Measurements from ENCODE around the gene MSH5.

Gene MSH5

DNA sequence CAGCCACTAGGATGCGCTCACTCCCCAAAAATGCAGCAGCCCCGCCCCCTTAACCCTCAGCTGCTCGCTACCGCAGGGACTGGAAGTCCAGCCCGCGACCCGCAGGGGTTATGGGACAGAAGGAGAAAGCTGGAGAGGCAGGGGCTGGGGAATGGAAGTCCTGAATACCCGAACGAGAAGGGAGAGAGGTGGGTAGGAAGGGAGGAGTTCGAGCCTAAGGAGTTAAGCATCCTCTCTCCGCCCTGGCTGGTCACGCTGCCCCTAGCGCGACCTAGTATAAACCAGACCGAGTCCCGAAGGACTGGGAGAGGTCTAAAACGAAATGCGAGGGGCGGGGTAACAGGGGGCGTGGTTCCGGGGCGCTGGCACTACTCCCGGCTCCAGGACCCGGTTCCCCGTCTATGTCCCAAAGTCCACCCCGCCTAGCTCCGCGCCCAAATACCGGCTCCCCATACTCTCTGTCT is 10.3 kb upstream of the MSH5 start:
- peak; percentile 58 for DNase-seq (ENCODE audit: low read depth, low spot score)

DNA sequence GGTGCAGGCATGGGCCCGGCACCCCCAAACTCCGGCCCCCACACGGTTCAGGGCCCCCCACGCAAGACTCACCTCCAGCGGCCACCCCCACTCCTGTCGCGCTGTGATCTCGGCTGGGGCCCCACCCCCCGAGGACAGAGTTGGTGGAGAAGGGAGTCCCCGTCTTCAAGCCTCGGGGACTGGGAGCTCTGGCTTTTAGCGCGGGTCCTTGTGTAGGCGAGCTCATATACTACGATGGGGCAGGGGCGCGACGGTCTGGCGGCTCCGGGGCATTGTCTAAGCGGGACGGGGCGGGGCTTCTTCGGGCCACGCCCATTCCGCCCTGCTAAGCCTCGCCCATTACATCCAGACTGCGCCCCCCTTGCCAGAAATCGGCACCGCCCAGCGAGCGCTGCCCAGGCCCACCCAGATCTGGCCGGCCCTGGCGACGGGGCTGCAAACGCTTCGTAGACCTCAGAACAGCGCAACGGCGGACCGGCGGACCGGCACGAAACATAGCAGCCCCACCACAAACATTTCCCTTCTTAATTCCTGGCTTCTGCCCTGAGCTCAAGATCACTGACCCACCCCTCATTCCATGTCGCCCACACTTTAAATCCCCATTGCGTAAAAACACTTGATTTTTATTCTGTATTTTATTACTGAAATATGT is 9.7 kb upstream of the MSH5 start:
- no peak for DNase-seq (ENCODE audit: low read depth, low spot score)

DNA sequence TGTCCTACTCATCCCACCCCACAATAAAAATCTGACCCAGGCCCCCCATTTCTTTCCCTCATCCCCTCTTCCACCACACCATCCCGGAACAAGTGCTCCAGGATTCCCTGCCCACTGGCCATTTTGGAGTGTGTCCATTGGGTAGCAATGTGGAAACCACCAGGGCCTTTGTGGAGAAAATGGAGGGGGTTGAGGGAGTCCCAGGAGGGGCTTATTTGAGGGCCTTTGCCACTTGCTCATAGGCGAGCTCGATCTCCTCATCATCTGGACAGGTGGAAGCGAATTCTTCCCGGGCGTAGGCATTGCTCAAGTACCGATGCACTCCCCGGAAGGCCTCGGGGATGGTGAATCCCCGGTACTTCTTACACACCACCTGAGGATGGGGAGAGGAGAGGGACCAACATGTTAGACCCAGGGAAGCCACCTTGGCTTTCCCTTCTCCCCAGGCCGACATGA is 9.1 kb upstream of the MSH5 start:
- no peak for DNase-seq (ENCODE audit: low read depth, low spot score)

DNA sequence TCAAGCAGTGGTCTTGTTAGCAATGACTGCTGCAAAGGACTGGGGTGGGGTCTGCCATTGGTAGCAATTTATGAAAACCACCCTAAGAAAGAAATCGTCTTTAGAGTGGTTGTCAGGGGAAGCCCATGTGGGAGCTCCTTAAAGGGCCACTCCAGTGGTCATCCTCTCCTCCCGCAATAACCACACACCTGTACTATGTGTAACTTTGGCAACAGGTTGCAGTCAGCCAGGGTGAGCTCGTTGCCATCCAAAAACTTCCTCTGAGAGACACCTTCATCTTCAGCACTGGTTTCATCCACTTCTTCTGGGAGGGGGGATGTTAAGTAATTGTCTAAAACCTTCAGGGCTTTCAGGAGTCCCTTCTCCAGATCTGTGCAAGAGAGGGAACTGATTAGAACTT is 7.8 kb upstream of the MSH5 start:
- DNase-seq (ENCODE audit: low read depth, low spot score) = no peak

DNA sequence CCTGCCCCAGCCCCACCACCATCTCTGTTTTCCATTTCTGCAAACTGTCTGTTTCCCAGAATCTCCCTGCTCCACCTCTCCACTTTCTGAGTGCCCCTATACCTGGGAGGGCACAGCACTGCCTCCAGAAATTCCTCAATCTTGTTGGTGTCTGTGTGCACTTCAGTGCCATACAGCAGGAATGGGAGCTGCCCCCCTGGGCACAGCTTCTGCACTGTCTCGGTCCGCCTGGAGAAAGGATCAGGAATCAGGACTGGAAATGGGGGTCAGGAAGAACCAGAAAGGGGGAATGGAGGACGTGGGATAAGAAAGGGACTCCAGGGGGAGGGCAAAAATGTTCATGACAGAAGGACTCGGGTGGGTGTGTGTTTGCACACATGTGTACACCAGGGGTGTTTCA is 6.1 kb upstream of the MSH5 start:
- DNase-seq (ENCODE audit: low read depth, low spot score) = no peak

DNA sequence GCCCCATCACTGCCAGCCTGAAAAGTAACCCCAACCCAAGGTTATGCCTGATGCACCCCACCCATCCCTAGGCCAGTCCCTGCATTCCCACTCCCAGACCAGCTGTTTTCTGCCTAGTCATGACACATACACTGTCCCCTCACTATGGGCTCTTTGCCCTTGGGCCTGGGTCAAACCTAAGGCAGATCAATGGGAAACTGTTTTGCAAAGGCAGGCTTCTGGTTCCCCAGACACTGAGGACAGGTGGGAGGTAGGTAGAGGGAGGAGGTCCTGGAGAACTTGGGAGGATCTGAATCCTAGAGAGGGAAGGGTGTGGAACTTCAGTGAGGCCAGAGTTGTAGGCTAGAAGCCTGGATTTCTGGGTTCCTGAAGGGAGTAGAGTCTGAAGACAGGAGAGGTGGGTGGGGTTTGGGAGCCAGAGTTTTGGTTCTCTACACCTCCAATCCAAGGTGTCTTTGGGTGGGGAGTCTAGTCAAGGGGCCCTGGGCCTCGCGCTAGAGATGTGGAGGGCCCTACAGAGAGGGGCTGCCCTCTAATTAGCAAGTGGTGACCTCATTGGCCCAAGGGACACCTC is 5.5 kb upstream of the MSH5 start:
- no peak for DNase-seq (ENCODE audit: low read depth, low spot score)

DNA sequence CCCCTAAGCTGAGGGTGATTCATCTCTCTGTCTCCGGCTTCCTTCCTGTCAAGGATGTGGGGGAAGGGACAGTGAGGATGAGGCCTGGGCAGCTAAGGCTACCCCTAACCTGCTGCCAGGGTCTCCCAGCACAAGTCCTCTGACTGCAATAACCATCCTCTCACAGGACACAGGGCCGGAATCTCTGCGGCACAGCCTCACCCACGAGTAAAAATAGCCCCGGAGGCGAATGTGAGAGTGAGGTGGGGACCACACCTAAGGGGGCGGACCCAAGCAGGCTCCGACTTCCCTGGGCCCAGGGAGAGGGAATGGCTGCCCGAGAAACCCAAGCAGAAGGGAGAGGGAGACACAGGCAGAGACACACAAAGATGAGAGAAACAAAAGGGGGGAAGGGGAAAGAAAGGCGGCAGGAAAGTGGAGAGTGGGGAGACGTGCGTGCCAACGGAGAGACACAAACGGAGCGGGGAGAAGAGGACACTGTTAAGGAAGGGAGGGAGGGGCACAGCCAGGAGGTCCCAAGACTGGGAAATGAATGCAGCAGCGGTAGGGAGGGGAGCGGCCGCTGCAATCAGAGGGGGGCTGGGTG is 4.9 kb upstream of the MSH5 start:
- DNase-seq (ENCODE audit: low read depth, low spot score) = peak; percentile 39

DNA sequence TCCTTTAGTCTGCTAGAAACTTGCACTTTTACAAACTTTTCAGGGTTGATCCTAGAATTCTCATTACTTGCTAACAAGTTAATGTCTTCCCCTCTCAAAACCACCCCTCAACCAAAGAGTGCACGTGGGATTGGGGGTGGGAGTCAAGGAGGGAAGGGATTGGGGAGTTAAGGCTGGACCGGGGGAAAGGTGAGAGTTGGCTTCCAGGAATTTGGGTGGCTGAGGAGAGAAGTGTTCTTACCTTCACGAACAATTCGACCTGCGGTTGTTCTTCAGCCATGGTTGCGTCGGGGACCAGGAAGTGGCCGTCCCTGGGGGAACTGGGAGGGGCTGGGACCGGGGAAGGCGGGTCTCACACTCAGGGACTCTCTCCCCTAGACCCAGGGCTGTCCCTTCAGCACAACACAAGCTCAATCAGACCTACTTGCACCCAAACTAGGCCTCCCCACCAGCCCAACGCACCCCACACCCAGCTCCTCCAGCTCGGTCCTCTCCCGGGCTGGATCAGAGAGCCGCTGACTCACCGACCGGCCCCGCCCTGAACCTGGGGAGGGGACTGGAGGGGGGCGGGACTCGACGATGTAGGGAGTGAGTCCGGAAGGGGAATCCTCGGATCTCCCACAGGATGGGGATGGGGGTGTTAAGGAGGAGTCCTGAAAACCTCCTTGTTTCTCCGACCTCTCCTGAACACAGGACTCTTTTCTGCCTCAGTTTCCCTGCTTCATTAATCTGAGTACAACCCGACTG is 3.6 kb upstream of the MSH5 start, which contains the start of gene CLIC1:
TSS of gene CLIC1 (minus strand) at position 510 of the 747 bp plus-strand sequence. CDS start at position 280, 230 bp downstream.
- DNase-seq (ENCODE audit: low read depth, low spot score) = peak; percentile 52

DNA sequence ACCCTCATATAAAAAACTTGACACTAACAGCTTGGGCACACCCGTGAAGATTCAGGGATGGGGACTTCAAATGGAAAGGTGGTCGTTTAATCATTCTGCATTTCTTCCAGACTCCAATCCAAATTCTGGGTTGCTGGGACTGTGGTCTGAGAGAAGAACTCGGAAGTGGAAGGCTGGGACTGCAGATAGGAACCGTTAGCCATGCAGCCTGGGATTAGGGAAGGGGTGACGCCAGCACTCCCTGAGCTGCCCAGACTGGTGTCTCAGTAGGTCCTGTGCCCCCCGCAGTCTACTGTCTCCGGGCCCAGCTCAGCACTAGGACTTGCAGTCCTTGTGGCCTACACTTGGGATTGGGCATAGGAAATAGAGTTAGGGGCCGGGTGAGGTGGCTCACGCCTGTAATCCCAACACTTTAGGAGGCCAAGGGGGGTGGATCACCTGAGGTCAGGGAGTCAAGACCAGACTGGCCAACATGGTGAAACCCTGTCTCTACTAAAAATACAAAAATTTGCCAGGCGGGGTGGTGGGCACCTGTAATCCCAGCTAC is 3.0 kb upstream of the MSH5 start:
- no peak for DNase-seq (ENCODE audit: low read depth, low spot score)

DNA sequence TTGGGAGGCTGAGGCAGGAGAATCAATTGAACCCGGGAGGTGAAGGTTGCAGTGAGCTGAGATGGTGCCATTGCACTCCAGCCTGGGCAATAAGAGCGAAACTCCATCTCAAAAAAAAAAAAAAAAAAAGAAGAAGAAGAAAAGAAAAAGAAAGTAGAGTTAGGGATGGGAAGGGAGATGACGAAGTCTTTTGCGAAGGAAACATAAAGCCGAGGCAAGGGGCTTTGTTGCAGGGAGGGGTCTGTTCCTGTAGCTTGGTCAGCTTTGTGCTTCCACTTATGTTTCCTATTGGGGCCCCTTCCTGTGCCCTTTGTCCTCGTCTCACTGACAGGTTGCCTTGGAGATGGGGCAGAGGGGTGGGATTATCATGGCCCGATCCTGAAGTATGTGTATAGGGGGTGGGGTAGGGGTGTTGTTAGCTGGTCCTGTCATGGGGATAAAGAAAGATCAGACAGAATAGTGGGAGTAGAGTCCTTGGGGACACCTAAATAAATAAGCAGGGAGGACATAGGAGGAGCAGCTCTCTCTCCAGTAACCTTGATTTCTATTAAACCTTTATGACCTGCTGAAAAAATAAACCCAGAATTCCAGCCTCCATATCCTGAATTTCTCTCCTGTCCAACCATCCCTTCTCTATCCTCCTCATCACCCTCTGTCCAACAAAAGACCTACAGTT is 2.4 kb upstream of the MSH5 start:
- no peak for DNase-seq (ENCODE audit: low read depth, low spot score)

DNA sequence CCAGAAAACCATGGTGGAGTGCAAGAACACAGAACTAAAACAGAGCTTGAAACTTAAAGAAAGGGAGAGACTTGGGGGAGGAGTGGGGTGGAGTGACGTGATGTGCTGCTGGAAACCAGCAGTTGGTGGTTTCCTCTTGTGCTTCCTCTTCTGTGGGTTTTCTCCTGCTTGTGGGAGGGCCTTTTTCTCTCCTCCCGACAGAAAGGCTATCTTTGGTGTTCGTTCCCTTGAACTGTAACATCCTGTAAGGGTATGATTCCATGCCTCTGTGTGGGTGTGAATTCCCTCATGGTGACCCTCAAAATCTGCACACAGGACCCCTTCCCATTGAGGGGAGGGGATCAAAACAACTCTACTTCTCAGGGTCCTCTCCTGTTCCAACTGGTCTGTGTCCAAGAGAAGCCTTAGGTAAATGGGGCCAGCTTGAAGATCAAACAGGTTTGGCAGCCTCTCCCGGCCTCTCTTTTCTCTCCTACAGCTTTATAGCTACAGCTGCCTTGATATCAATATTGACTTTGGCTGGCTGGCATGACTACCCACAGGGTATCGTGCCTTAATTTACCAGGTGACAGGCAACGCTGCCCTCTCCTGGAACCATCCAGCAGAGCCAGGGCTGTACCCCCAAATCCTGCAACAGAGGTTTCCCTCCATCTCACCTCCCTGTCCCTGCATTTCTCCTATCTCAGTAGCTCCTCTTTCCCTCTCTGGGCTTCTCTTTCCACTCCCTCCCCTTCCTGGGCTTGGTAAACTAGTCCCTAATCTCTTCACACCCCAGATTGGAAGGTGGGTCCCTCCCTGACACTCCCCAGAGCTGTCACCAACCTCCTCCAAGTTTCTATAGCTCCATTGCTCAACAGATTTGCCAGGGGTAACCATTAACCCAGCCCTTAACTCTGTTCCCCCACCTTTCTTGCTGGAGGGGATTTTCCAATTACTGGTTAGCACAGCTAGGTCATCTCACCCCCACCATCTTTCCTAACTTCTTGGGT is 1.5 kb upstream of the MSH5 start:
- peak; percentile 48 for DNase-seq (ENCODE audit: low read depth, low spot score)

DNA sequence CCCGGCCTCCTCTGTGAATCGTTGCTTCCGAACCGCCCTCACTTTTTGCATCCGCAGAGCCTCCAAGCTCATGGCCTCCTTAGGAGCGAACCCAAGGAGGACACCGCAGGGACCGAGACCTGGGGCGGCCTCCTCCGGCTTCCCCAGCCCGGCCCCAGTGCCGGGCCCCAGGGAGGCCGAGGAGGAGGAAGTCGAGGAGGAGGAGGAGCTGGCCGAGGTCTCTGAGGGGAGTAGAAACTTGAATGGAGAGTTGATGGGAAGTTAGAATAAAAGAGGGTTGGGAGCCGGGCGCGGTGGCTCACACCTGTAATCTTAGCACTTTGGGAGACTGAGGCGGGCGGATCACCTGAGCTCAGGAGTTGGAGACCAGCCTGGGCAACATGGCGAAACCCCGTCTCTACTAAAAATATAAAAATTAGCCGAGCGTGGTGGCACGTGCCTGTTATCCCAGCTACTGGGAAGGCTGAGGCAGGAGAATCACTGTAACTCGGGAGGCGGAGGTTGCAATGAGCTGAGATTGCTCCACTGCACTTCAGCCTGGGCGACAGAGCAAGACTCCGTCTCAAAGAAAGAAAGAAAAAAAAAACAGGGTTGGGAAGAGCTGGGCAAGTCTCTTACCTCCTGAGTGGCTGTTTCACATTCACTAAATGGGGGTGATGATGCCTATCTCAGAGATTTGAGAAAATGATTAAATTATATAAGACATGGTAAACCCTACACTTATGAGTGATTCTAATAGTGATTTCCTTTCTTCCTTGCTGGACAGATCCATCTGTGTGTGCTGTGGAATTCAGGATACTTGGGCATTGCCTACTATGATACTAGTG is 805 bp downstream of the MSH5 start:
- no peak for DNase-seq (ENCODE audit: low read depth, low spot score)

DNA sequence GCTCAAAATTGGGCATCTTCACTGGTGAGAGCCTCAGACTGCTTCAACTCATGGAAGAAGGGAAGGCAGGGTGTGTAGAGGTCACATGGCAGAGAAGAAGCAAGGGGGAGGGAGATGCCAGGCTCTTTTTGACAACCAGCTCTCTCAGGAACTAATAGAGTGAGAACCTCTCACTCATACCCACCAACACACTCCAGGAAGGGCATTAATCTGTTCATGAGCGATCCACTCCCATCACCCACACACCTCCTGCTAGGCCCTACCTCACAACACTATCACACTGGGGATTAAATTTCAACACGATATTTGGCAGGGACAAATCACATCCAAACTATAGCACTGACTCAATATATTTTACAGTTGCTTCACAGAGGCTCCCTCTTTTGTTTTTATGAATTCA is 2.0 kb downstream of the MSH5 start:
- DNase-seq (ENCODE audit: low read depth, low spot score) = no peak

DNA sequence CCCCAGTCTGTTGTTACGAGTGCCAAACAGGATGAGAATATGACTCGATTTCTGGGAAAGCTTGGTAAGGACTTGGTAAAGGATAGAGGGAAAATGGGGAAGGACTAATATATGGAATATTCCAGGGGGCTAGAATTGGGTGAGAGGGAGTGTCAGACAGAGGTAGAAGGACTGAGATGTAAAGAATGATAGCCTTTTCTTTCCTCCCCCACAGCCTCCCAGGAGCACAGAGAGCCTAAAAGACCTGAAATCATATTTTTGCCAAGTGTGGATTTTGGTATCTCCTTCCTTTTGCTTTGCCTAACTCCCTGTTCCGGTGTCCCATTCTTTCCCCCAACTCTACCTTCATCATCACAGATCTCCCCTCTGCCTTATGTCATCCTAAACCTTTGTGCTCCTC is 3.1 kb downstream of the MSH5 start:
- DNase-seq (ENCODE audit: low read depth, low spot score) = no peak

DNA sequence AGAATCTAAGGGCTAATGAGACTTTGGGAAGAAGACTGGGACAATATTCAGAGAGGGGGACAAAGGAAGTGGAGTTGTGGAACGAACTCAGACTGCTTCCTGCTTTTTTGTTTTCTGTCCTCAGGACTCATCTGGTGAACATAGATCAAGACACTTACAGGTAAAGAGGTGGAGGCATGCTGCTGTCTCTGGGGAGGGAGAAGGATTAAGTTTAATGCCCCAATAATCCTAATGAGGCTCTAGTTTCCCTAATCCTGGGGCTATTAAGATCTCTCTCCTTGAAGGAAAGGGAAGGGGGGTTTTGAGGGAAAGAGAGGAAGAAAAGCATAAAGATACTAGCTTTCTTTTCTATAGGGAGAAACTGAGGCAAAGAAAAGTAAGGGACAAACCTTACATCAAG is 4.6 kb downstream of the MSH5 start:
- DNase-seq (ENCODE audit: low read depth, low spot score) = no peak

DNA sequence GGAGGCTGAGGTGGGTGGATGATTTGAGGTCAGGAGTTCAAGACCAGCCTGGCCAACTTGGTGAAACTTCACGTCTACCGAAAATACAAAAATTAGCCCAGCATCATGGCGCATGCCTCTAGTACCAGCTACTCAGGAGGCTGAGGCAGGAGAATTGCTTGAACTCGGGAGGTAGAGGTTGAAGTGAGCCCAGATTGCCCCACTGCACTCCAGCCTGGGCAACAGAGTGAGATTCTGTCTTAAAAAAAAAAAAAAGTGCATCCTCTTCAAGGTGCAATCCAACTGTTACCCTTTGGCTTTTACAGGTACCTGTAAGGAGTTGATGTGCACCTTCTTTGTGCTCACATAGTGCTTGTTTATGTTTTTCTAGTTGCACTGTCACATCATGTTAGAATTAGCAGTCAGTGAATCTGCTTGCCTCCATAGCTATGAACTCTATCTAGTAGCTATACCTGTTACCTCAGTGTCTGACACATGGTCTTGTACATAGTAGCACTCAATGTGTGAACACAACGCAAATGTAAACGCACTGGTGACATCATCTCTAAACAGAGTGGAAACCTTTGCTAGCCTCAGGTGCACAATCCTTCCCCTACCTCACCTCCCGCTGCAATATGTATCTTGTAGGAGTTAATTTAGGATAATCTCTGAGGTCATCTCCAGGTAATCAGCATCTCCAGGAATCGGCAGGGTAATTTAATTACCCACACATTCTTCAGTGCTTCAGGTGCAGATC is 9.7 kb downstream of the MSH5 start:
- no peak for DNase-seq (ENCODE audit: low read depth, low spot score)

DNA sequence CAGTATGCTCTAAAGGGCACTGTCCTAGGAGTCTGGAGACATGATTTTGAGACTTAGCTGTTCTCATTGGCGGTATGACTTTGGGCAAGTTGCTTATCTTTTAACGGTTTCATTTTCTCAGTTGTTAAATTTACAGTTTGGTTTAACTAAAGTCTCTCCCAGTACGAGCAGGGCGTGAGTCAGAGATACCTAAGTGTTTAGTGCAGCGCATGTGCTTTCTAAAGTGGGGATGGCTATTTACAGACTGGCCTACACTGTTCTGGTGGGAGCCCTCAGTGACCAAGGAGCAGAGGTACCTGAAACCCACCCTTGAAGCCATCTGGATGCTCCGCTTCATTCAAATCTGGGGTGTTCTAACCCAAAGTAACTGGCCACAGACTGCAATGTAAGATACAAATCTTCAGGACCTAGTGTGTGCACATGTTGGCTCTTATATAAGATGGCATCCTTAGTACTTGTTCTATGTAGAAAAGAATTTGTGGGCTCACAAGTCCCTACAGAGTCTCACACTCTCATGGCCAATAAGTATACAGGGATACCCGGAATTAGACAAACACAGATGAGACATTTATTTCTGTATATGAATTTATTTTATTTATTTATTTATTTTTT is 10.7 kb downstream of the MSH5 start:
- no peak for DNase-seq (ENCODE audit: low read depth, low spot score)

DNA sequence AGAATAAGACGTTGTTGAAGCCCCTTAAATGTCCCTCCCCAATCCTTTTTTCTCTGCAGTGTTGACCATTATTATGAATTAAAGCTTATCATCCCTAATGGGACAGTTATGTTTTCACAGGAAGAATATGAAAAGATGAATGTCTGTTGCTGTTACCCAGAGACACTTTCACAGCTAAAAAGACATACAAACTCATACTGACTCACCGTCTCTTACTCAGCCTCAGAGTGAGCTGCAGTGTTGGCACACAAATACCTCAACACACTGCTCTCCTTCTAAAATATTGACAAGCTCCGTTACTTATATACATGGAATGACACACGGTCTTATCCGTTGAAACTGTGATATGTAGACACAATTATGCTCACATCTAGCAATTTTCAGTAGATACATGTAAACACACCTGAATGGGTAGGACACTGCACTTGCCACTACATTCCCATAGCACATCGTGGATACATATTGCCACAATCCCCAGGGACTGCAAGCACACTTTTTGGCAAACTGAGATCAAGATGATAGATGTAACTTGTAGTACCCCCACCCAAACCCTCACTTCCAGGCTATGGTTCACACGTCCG is 13.0 kb downstream of the MSH5 start:
- DNase-seq (ENCODE audit: low read depth, low spot score) = no peak

All from activated CD4-positive, CD25-positive, alpha-beta regulatory T cell treated with anti-CD3 and anti-CD28 coated beads, Interleukin-2, amount 50 U/mL, for 16 hours (primary cell).